Measurements from ENCODE around the gene MTMR8.
"Not testable (repeated sequence)": the region's sequence is repeated elsewhere in the genome, so short reads cannot be mapped to it uniquely, and the experiment has no call there.

The MTMR8 gene

GRCh38 chrX:64394874-64395567 is at the start of gene MTMR8:
TSS of gene MTMR8 (minus strand) at chrX:64395452. CDS start at chrX:64395363, 89 bp downstream.
- peak; percentile 53 to 71 (median 70) for DNase-seq (ENCODE audit: low read depth in 3 of 3)

GRCh38 chrX:64439551-64439950 is 44.3 kb upstream of the MTMR8 start:
- DNase-seq (ENCODE audit: low read depth in 3 of 3): no peak

- DNase-seq (ENCODE audit: low read depth in 3 of 3): no peak
Observed at GRCh38 chrX:64437665-64438064, 42.4 kb upstream of the MTMR8 start.

GRCh38 chrX:64437218-64437617 is 42.0 kb upstream of the MTMR8 start:
- no peak for DNase-seq (ENCODE audit: low read depth in 3 of 3)

GRCh38 chrX:64428371-64428770 is 33.1 kb upstream of the MTMR8 start:
- DNase-seq (ENCODE audit: low read depth in 3 of 3): no peak

- DNase-seq (ENCODE audit: low read depth in 3 of 3): no peak
Observed at GRCh38 chrX:64427787-64428186, 32.5 kb upstream of the MTMR8 start.

GRCh38 chrX:64427281-64427680 is 32.0 kb upstream of the MTMR8 start:
- no peak for DNase-seq (ENCODE audit: low read depth in 3 of 3)

- DNase-seq (ENCODE audit: low read depth in 3 of 3): not testable (repeated sequence)
Observed at GRCh38 chrX:64409730-64410129, 14.5 kb upstream of the MTMR8 start.

- DNase-seq (ENCODE audit: low read depth in 3 of 3): no peak
Observed at GRCh38 chrX:64398088-64398487, 2.8 kb upstream of the MTMR8 start.

- no peak for DNase-seq (ENCODE audit: low read depth in 3 of 3)
Observed at GRCh38 chrX:64395568-64395929, 297 bp upstream of the MTMR8 start.

GRCh38 chrX:64394059-64394873 is 986 bp downstream of the MTMR8 start:
- no peak for DNase-seq (ENCODE audit: low read depth in 3 of 3)

- no peak for DNase-seq (ENCODE audit: low read depth in 3 of 3)
Observed at GRCh38 chrX:64389489-64389888, 5.8 kb downstream of the MTMR8 start.

- DNase-seq (ENCODE audit: low read depth in 3 of 3): not testable (repeated sequence)
Observed at GRCh38 chrX:64380789-64381188, 14.5 kb downstream of the MTMR8 start.

GRCh38 chrX:64379924-64380323 is 15.3 kb downstream of the MTMR8 start:
- DNase-seq (ENCODE audit: low read depth in 3 of 3): no peak

- DNase-seq (ENCODE audit: low read depth in 3 of 3): no peak
Observed at GRCh38 chrX:64377753-64378152, 17.5 kb downstream of the MTMR8 start.

- no peak for DNase-seq (ENCODE audit: low read depth in 3 of 3)
Observed at GRCh38 chrX:64352081-64352480, 43.2 kb downstream of the MTMR8 start.

GRCh38 chrX:64350521-64350920 is 44.7 kb downstream of the MTMR8 start:
- no peak for DNase-seq (ENCODE audit: low read depth in 3 of 3)

- no peak for DNase-seq (ENCODE audit: low read depth in 3 of 3)
Observed at GRCh38 chrX:64350047-64350446, 45.2 kb downstream of the MTMR8 start.

GRCh38 chrX:64342811-64343210 is 52.4 kb downstream of the MTMR8 start:
- no peak for DNase-seq (ENCODE audit: low read depth in 3 of 3)

- no peak for DNase-seq (ENCODE audit: low read depth in 3 of 3)
Observed at GRCh38 chrX:64338296-64338695, 57.0 kb downstream of the MTMR8 start.

GRCh38 chrX:64334467-64334866 is 60.8 kb downstream of the MTMR8 start:
- no peak for DNase-seq (ENCODE audit: low read depth in 3 of 3)

- DNase-seq (ENCODE audit: low read depth in 3 of 3): no peak
Observed at GRCh38 chrX:64330284-64330683, 65.0 kb downstream of the MTMR8 start.

GRCh38 chrX:64321507-64321906 is 73.7 kb downstream of the MTMR8 start:
- DNase-seq (ENCODE audit: low read depth in 3 of 3): no peak
